Amygdala (tissue), 56 donors: ENCODE measurements around the gene ADAMTSL2.

Experiments used
- DNase-seq, 56 donors: peaks; one replicate each; lab custom pipeline; 2025; lab: John Stamatoyannopoulos, UW

The ADAMTSL2 gene

GRCh38 chr9:133516256-133516960 is 18.1 kb upstream of the ADAMTSL2 start:
- no peak for DNase-seq

- DNase-seq = no peak
These were observed 17.5 kb upstream of the ADAMTSL2 start for GRCh38 chr9:133516961-133517350.

DNA sequence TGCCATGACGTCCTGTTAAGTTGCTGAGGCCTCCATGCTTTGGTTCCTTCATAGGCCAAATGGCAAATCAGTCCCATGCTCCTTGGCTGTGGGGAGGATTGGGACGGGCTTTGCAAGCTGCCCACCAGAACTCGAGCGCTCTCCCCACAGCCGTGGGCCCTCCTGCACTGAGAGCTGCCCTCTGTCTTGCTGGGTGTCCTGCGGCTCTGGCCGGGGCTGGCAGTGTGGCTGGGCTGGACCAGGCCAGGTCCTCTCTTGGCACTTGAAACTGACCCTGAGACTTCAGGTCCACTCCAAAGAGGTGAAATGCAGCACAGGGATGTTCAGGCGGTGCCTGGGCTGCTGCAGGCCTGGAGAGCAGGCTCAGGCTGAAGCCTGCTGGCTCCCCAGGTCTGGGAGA is 16.8 kb upstream of the ADAMTSL2 start:
- DNase-seq = no peak

- no peak for DNase-seq
These were observed 16.3 kb upstream of the ADAMTSL2 start for GRCh38 chr9:133518200-133518599.

- no peak for DNase-seq
These were observed 15.6 kb upstream of the ADAMTSL2 start for GRCh38 chr9:133518706-133519449.

DNA sequence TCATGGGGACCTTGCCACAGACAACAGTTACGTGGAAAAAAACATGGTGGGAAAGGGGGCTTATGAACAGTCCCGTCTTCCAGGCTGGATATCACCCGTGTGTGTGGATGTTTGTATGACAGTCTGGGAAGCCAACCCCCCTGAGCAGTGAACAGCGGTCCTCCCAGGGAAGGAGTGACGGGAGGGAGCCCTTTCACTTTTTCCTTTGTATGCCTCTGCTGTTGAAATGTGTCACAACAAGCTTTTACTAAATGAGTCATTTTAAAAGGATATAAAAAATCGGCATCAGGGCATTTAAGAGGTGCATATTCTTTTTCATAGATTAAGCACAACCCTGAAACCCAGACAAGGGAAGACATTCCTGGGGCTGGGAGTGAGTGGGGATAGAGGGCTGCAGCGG is 14.8 kb upstream of the ADAMTSL2 start:
- DNase-seq = no peak

- no peak for DNase-seq
These were observed 14.2 kb upstream of the ADAMTSL2 start for GRCh38 chr9:133520121-133520835.

GRCh38 chr9:133521122-133522072 is 13.1 kb upstream of the ADAMTSL2 start:
- peak in 26 of 56 donors; percentile 9 to 68 (median 46) for DNase-seq

DNA sequence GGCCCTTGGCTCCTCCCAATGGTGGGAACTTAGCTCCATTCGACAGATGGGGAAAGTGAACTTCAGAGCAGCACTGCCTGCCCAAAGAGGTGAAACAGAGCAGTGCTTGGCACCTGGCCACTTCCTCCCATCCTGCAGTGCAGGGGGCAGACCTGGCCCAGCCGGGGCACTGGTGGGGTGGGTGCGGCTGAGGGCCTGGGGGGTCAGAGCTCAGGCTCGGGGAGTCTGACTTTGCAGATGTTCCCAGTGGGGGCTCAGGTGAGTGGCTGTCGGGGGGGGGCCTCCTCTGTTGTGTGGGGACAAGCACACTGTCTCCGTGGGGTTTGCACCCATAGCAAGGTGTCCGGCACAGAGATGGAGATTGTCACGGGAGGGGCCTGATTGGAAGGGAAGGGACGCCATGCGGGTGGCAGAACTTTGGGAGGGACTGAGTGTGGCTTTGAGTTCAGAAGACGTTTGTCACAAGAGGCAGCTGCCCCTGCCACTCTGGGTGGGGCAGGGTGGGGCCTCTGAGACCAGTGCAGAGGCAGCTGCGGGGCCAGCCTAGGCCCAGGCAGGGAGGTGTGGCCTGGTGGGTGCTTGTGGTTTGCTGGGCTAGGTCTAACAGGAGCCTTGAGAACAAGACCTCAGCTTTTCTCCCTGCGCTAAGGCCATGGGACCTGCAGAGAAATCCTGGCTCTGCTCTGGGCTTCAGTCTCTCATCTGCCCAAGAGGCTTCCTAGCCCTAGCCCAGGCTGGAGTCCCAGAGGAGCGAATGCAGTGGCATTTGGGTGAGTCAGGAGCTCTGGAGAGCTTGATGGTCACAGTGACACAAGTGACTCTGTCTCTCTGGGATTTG is 12.2 kb upstream of the ADAMTSL2 start:
- DNase-seq = no peak

DNA sequence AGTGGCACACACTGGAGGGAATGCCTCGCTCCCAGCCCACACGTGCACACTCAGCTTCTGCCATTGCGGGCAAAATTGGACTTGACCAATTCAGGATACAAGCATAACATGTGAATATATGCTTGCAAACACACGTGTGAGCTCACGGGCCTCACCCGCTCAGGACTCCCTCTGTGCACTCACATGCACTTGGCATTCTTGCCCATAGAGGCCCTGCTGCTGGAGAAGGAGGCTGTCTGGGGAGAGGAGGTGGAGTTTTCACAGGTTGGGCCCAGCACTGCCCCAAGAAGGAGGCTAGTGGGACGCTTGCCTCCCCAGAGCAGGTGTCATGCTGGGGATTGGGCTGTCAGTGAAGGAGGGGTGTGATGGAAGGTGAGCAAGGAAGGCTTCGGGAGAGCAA is 11.4 kb upstream of the ADAMTSL2 start:
- DNase-seq = no peak

GRCh38 chr9:133524146-133524545 is 10.4 kb upstream of the ADAMTSL2 start:
- no peak for DNase-seq

DNA sequence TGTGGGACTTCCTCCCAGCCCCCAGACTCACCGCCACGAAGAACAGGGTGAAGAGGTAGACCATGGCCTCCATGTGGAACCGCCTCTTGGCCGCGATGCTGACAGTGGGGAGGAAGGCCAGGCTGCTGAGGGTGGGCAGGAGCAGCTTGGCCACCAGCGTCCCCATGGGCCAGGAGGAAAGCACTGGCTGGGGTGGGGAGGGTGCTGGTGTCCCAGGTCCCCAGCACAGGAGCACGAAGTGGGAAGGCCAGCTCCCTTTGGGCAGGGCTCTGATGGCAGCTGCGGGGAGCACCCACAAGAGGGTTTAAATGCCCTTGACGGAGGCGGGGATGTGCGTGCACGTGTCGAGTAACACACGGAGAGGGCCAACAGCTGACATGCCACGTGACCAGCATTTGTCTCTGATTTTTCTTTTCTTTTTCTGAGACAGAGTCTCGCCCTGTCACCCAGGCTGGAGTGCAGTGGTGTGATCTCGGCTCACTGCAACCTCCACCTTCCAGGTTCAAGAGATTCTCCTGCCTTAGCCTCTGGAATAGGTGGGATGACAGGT is 9.8 kb upstream of the ADAMTSL2 start, which contains the start of gene MYMK:
TSS of gene MYMK (minus strand) at position 281 of the 550 bp plus-strand sequence. CDS start at position 166, 115 bp downstream.
- DNase-seq = no peak

DNA sequence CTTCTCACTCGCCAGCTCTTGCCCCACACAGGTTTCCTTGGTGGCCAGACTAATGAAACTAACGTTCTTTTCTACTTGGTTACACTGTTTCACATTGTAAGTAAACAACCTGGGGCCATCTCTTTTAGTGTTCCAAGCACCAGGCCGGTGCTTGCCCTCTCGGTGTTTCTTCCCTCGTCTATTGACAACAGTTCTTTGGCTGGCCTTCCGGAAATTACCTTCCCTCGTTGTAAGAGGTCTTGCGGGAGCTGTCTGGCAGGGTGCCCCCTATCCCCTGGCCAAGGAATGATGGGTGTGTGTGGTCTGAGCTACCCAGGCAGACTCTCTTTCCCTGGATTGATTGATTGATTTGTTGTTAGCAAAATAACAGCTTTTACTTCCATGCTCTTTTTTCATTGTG is 8.8 kb upstream of the ADAMTSL2 start:
- peak in 1 of 56 donors; percentile 31 for DNase-seq

GRCh38 chr9:133526721-133527321 is 7.7 kb upstream of the ADAMTSL2 start:
- peak in 51 of 56 donors; percentile 23 to 88 (median 64) for DNase-seq

- peak in 27 of 56 donors; percentile 15 to 66 (median 37) for DNase-seq
These were observed 7.0 kb upstream of the ADAMTSL2 start for GRCh38 chr9:133527444-133527920.

DNA sequence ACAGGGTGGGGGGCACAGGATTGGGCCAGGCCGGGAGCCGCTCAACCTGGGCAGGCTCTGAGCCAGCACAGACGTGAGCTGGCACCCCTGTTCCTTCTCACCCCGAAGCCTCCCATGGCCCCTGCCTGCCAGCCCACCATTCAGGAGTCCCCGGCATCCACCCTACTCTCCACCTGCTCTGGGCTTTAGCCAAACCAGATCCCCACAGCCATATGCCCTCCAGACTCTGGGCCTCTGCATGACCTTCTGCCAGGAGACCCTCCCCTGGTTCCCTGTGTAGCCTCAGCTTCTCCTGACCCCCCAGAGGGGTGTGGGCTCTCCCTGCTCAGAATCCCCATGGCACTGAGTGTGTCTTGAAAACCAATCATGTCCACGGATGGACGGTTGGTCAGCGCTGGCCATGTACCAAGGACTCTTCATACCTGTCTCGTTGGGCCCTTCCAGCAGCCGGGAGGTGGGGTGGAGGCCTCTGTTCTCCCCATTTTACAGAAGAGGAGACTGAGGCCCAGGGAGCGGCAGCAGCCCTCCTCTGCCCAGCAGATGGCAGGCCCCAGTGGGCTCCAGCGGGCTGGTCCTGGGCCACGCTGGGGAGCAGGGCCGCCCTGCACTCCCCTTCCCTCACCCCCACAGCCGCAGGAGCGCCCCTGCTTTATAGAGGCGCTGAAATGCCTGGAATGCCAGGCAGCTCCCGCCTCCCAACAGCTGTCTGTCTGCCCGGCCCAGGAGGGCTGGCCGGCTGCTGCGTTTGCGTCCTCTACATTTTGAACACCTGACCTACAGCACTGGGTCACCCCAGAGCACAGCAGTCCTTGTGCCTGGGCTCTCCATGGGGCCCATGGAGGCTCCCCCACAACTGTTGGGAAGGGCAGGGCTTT is 6.3 kb upstream of the ADAMTSL2 start:
- no peak for DNase-seq

DNA sequence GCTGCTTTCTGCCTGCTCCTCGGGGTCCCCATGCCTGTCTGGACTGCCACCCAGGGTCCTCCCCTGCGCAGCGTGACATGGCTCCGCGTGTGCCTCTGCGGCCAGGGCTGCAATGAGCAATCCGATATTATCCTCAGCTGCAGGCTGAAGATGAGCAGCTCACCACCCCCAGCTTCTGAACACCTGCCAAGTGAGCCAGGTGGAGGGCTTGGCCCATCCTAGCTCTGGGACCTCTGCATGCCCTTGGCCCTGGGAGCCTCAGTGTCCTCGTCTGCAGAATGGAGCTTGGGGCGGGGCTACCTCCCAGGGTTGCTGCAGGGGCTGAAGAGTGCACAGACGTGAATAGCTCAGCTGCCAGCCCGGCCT is 5.6 kb upstream of the ADAMTSL2 start:
- DNase-seq = no peak
